ENCODE measurements around the gene CHRNA10.

CHRNA10 gene

DNA sequence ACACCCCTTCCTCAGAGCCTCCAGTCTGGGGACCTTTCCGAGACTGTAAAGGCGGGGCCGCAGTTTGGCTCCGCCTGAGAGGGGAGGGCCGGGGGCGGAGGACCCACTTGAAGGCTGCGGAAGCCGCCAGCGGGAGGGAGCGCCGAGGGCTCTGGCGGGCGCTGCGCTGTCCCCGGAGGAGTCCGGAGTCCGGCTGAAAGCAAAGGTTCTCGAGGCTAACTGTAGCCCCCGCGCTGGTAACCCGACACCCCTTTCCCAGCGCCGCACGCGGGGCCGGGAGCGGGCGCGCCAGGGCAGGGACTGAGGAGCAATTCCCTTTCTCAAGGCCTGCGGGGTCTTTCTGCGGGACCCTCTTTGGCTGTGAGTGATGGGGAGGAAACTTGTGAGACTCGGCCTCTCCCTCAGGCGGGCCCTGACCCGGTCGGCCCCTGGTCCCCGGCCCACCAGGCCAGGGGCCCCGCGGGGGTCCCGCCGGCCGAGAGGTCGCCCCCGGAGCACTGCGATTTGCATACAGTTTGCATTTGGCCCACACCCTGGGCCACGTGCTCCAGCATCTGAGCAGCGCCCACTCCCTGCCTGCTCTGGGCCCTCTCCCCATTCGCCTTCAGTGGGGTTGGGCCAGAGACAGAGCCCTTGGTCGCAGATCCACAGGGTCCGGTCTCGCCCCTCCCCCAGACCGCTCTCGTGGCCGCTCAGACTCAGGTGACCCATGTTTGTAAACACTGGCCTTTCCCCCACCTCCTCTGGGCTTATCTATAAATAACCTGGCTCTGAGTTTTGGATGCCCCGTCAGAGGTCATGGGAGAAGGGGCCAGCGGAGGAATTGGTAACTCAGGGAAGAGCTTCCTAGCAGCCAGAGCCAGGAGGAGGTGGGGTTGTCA lies 28.9 kb downstream of the CHRNA10 start:
- peak; percentile 65 for DNase-seq (ENCODE audit: low spot score)
- POLR2A ChIA-PET (ENCODE audit: low non-redundant PET), result no interaction called here
- no peak overlapping the region for H3K27ac ChIP-seq
- CTCF ChIA-PET, result interaction anchor here (0.6 kb wide), 1 partner anchor 234 kb away, joined by 3 read pairs; no protein-coding TSS in a partner anchor
- TF ChIP-seq, protein P1, sequence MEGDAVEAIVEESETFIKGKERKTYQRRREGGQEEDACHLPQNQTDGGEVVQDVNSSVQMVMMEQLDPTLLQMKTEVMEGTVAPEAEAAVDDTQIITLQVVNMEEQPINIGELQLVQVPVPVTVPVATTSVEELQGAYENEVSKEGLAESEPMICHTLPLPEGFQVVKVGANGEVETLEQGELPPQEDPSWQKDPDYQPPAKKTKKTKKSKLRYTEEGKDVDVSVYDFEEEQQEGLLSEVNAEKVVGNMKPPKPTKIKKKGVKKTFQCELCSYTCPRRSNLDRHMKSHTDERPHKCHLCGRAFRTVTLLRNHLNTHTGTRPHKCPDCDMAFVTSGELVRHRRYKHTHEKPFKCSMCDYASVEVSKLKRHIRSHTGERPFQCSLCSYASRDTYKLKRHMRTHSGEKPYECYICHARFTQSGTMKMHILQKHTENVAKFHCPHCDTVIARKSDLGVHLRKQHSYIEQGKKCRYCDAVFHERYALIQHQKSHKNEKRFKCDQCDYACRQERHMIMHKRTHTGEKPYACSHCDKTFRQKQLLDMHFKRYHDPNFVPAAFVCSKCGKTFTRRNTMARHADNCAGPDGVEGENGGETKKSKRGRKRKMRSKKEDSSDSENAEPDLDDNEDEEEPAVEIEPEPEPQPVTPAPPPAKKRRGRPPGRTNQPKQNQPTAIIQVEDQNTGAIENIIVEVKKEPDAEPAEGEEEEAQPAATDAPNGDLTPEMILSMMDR (conservative IDR thresholded peaks at IDR 0.05; ENCODE audit: low read depth), result no peak

DNA sequence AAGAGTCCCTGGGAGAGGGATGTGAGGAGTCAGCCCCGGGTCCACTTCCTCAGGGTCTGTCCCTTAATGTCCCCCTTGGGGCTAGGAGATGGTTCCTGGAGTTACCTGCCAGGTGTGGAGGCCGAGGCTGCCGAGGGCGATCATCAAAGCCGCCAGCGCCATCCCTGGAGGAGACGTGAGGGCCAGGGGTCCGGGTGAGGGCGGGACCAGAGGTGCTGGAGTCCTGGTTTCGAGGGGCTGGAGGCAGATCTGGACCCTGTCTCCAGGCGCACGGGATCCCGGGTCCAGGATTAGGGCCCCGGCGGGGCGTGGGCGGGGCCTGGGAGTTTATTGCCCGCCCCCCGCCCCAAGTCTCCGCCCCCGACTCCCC lies 29.5 kb downstream of the CHRNA10 start, which contains the start of gene ART5:
Gene ART5, minus strand, starts transcription at position 292 of the 370 bp plus-strand sequence. Its CDS starts 130 bp downstream, at position 162.
- ChIA-PET POLR2A (ENCODE audit: low non-redundant PET) (no interaction called here), CTCF (no interaction called here)
- DNase-seq (ENCODE audit: low spot score), result no peak
- no peak within 1 kb of the TSS for H3K27ac ChIP-seq
- TF ChIP-seq, protein P1 (conservative IDR thresholded peaks at IDR 0.05; ENCODE audit: low read depth), result no peak

DNA sequence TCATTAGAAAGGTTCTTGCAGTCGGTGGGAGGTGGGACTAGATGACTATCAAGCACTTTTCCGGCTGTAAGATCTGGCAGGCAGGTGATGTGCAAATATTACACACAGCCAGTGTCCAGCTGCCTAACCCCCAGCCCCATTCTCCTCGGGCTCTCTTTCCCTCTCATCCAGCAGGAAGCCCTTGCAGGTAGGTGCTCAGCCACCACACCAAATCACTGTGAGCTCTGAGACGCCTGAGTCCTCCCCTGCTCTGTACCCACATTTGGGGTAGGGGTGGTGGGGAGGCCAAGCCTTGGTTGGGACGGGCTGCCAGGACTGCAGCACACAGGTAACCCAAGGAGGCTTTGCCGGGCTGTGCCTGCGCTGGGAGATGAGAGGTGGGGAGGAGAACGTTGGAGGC lies 30.0 kb downstream of the CHRNA10 start:
- ChIA-PET POLR2A (ENCODE audit: low non-redundant PET) (no interaction called here), CTCF (no interaction called here)
- no peak for DNase-seq (ENCODE audit: low spot score)
- H3K27ac ChIP-seq, result no peak overlapping the region
- TF ChIP-seq, protein P1 (conservative IDR thresholded peaks at IDR 0.05; ENCODE audit: low read depth), result no peak

DNA sequence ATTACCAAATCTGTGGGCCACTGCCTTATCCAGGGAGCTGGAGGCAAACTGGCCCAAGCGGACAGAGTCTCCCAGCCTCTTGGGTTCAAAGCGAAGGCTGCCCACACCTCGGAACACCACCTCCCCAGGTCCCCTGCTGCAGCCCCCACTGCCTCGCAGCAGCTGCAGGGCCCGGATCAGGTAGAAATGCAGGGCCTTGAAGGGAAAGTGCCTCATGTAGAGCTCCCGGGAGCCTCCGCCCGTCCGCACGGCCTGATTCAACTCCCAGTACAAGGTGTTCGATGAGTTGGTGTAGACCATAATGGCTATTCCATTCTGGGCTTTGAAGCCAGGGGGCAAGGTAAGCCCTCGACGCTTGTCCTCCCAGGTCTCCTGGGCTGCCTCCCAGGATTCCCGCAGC lies 31.3 kb downstream of the CHRNA10 start:
- no peak for DNase-seq (ENCODE audit: low spot score)
- ChIA-PET CTCF (no interaction called here), POLR2A (ENCODE audit: low non-redundant PET) (no interaction called here)
- H3K27ac ChIP-seq, result no peak overlapping the region
- TF ChIP-seq, protein P1 (conservative IDR thresholded peaks at IDR 0.05; ENCODE audit: low read depth), result no peak

DNA sequence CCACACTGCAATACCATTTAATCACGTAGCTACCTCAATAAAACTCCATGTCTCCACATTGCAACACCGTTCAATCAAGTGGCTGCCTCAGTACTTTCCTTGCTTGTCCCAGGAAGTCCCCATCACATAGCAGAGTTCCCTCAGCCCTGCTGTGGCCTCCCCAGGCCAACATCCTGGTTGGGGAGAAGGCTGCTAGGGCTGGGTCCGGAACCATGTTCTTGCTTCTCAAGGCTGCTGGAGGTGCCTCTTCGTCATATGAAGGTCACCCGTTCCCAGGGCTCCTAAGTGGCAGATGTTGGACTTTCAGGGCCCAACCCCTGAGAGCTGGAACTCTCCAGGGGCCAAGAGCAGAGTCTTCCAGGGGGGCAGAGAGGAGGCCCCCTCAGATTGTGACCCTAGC lies 32.7 kb downstream of the CHRNA10 start:
- POLR2A ChIA-PET (ENCODE audit: low non-redundant PET), result no interaction called here
- TF ChIP-seq, protein P1 (conservative IDR thresholded peaks at IDR 0.05; ENCODE audit: low read depth), result no peak
- no peak overlapping the region for H3K27ac ChIP-seq
- CTCF ChIA-PET, result no interaction called here
- DNase-seq (ENCODE audit: low spot score), result no peak

DNA sequence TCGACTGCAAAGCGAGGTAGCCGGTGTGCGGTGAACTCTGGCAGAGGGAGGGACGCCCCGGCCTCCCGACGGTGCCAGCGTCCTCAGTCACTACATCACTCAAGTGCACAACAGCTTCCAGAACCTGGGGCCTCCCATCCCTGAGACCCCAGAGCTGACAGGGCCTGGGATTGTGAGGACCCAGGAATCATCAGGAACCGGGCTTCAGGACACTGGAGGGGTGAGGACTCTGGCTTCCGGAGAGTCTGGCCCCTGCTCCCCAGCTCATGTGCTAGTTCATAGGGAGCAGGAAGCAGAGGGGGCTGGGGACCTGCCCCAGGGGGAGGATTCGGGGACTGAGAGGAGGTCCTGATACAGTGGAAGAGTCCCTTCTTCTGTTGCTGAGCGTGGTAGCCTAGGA lies 34.0 kb downstream of the CHRNA10 start:
- no peak overlapping the region for H3K27ac ChIP-seq
- CTCF ChIA-PET, result no interaction called here
- DNase-seq (ENCODE audit: low spot score), result no peak
- POLR2A ChIA-PET (ENCODE audit: low non-redundant PET), result no interaction called here
- TF ChIP-seq, protein P1 (conservative IDR thresholded peaks at IDR 0.05; ENCODE audit: low read depth), result no peak
